Measurements from ENCODE around the gene TMEM95. TPM values are rescaled to one million over a fixed set of nuclear protein-coding genes. Genes with fewer than 3 reads are reported as not detected.

Gene TMEM95
- total and polyA plus RNA-seq, 2 experiments from 2014 or later, result not detected

DNA sequence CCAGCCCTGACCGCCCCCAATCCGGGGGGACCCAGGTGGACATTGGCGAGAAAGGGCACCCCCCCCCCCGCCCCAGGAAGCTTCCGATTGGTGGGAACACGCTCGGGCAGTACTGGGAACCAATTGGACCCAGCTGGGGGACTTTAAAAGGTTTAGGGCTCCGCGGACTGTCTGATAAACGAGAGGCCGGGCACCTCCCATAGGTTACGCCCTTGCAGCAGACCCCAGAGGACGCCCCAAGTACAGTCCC, 48.7 kb downstream of the TMEM95 start (continued):
- TF ChIP-seq, protein P1, sequence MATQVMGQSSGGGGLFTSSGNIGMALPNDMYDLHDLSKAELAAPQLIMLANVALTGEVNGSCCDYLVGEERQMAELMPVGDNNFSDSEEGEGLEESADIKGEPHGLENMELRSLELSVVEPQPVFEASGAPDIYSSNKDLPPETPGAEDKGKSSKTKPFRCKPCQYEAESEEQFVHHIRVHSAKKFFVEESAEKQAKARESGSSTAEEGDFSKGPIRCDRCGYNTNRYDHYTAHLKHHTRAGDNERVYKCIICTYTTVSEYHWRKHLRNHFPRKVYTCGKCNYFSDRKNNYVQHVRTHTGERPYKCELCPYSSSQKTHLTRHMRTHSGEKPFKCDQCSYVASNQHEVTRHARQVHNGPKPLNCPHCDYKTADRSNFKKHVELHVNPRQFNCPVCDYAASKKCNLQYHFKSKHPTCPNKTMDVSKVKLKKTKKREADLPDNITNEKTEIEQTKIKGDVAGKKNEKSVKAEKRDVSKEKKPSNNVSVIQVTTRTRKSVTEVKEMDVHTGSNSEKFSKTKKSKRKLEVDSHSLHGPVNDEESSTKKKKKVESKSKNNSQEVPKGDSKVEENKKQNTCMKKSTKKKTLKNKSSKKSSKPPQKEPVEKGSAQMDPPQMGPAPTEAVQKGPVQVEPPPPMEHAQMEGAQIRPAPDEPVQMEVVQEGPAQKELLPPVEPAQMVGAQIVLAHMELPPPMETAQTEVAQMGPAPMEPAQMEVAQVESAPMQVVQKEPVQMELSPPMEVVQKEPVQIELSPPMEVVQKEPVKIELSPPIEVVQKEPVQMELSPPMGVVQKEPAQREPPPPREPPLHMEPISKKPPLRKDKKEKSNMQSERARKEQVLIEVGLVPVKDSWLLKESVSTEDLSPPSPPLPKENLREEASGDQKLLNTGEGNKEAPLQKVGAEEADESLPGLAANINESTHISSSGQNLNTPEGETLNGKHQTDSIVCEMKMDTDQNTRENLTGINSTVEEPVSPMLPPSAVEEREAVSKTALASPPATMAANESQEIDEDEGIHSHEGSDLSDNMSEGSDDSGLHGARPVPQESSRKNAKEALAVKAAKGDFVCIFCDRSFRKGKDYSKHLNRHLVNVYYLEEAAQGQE (IDR thresholded peaks at IDR 0.05; ENCODE audit: unreplicated experiment), result no peak
- TF ChIP-seq CREB1 (CRISPR knock-in tag; IDR thresholded peaks at IDR 0.05; ENCODE audit: low read depth) (no peak), EZH2phosphoT487 (IDR thresholded peaks at IDR 0.05; ENCODE audit: unreplicated experiment) (no peak), STAT1 (IDR thresholded peaks at IDR 0.05; ENCODE audit: unreplicated experiment) (no peak), ZNF114 (CRISPR knock-in tag; IDR thresholded peaks at IDR 0.05) (no peak), EZH2 (IDR thresholded peaks at IDR 0.05; ENCODE audit: low read depth, unreplicated experiment) (no peak)
- TF ChIP-seq, protein P2, sequence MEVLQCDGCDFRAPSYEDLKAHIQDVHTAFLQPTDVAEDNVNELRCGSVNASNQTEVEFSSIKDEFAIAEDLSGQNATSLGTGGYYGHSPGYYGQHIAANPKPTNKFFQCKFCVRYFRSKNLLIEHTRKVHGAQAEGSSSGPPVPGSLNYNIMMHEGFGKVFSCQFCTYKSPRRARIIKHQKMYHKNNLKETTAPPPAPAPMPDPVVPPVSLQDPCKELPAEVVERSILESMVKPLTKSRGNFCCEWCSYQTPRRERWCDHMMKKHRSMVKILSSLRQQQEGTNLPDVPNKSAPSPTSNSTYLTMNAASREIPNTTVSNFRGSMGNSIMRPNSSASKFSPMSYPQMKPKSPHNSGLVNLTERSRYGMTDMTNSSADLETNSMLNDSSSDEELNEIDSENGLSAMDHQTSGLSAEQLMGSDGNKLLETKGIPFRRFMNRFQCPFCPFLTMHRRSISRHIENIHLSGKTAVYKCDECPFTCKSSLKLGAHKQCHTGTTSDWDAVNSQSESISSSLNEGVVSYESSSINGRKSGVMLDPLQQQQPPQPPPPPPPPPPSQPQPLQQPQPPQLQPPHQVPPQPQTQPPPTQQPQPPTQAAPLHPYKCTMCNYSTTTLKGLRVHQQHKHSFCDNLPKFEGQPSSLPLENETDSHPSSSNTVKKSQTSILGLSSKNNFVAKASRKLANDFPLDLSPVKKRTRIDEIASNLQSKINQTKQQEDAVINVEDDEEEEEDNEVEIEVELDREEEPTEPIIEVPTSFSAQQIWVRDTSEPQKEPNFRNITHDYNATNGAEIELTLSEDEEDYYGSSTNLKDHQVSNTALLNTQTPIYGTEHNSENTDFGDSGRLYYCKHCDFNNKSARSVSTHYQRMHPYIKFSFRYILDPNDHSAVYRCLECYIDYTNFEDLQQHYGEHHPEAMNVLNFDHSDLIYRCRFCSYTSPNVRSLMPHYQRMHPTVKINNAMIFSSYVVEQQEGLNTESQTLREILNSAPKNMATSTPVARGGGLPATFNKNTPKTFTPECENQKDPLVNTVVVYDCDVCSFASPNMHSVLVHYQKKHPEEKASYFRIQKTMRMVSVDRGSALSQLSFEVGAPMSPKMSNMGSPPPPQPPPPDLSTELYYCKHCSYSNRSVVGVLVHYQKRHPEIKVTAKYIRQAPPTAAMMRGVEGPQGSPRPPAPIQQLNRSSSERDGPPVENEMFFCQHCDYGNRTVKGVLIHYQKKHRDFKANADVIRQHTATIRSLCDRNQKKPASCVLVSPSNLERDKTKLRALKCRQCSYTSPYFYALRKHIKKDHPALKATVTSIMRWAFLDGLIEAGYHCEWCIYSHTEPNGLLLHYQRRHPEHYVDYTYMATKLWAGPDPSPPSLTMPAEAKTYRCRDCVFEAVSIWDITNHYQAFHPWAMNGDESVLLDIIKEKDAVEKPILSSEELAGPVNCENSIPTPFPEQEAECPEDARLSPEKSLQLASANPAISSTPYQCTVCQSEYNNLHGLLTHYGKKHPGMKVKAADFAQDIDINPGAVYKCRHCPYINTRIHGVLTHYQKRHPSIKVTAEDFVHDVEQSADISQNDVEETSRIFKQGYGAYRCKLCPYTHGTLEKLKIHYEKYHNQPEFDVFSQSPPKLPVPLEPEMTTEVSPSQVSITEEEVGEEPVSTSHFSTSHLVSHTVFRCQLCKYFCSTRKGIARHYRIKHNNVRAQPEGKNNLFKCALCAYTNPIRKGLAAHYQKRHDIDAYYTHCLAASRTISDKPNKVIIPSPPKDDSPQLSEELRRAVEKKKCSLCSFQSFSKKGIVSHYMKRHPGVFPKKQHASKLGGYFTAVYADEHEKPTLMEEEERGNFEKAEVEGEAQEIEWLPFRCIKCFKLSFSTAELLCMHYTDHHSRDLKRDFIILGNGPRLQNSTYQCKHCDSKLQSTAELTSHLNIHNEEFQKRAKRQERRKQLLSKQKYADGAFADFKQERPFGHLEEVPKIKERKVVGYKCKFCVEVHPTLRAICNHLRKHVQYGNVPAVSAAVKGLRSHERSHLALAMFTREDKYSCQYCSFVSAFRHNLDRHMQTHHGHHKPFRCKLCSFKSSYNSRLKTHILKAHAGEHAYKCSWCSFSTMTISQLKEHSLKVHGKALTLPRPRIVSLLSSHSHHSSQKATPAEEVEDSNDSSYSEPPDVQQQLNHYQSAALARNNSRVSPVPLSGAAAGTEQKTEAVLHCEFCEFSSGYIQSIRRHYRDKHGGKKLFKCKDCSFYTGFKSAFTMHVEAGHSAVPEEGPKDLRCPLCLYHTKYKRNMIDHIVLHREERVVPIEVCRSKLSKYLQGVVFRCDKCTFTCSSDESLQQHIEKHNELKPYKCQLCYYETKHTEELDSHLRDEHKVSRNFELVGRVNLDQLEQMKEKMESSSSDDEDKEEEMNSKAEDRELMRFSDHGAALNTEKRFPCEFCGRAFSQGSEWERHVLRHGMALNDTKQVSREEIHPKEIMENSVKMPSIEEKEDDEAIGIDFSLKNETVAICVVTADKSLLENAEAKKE (CRISPR knock-in tag; IDR thresholded peaks at IDR 0.05), result no peak

Data from GM23338 (cell line).